ENCODE results near the gene EYA4. TPM values are rescaled to one million over a fixed set of nuclear protein-coding genes. Genes with fewer than 3 reads are reported as not detected.
"Not testable (repeated sequence)": the region's sequence is repeated elsewhere in the genome, so short reads cannot be mapped to it uniquely, and the experiment has no call there.

EYA4 gene
- total RNA-seq, 1 donor from 2014 or later, result 5.3 TPM

GRCh38 chr6:133541040-133541439 is 299.9 kb downstream of the EYA4 start:
- no peak for ATAC-seq
- intact Hi-C loops (cut with DNase I), result no loop called here
- DNase-seq (ENCODE audit: low spot score), result no peak

GRCh38 chr6:133542056-133542821 is 301.1 kb downstream of the EYA4 start:
- ATAC-seq, result no peak
- intact Hi-C loops (cut with DNase I), result no loop called here

DNA sequence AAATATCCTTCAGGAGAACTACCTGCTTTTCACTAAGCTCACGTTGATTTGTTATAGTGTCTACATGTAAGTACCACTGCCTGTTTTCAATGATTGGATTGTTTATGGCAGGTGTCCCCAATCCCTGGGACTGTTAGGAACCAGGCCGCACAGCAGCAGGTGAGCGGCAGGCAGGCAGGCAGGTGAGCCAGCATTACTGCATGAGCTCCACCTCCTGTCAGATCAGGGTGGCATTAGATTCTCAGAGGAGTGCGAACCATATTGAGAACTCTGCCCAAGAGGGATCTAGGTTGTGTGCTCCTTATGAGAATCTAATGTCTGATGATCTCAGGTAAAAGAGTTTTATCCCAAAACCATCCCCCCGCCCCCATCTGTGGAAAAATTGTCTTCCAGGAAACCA is 303.3 kb downstream of the EYA4 start:
- no peak for DNase-seq (ENCODE audit: low spot score)
- intact Hi-C loops (cut with DNase I), result no loop called here
- ATAC-seq, result no peak

More at GRCh38 chr6:133542056-133542821, 301.1 kb downstream of the EYA4 start:
- DNase-seq (ENCODE audit: low spot score), result no peak

- intact Hi-C loops (cut with DNase I), result no loop called here
- no peak for ATAC-seq
Measured at GRCh38 chr6:133546098-133546497, 304.9 kb downstream of the EYA4 start.

DNA sequence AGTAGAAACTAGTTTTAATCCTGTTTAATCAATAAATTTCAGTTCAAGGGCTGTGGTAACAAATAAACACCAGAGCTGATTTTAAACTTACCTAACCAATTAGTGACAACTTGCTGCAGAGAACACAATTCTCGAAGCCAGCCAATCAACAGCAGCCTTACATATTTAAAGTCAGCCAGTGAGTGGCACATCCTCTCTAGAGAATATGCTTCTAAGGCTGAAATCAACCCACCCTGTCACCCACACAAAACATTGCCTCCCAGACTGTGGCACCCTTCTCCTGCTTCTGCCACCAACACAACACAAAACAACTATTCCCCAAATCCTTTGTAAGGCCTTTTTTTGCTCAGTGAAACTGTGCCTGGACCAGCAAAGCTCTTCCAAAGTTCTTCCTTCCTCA is 306.0 kb downstream of the EYA4 start:
- DNase-seq (ENCODE audit: low spot score), result no peak
- no peak for ATAC-seq
- intact Hi-C loops (cut with DNase I), result no loop called here

More at GRCh38 chr6:133546098-133546497, 304.9 kb downstream of the EYA4 start:
- DNase-seq (ENCODE audit: low spot score), result no peak

DNA sequence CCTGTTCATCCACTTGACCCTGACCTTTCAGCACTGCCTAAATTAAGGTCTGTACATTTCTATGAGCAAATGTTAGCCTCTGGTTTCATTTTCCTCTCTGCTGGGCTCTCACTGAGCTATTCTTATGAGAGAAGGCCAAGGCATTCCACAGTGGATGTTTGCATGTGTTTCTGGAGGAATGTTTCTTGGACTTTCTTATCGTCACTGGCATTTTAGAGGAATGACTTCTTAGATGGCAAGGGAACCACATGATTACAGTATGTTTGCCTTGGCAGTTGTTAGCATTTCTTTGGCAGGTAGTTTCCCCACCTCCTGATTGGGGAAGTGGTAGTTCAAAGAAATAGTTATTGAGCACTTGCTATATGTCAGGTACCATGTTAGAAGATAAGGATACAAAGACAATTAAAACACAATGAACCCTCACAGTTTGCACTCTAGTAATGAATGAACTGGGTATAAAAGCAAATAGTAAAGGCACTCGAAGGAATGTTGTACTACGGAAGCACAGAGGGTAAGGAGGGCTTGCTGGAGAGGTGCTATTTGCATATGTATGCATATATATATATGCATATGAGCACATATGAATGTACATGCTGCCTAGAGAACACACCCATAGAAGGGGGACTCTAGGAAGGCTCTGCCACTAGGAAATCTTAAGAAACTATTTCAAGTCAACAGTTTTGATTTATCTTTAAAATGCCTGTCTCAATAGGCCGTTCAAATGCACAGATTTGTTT is 307.4 kb downstream of the EYA4 start:
- intact Hi-C loops (cut with DNase I), result no loop called here
- ATAC-seq (no peak), DNase-seq (ENCODE audit: low spot score) (no peak)

DNA sequence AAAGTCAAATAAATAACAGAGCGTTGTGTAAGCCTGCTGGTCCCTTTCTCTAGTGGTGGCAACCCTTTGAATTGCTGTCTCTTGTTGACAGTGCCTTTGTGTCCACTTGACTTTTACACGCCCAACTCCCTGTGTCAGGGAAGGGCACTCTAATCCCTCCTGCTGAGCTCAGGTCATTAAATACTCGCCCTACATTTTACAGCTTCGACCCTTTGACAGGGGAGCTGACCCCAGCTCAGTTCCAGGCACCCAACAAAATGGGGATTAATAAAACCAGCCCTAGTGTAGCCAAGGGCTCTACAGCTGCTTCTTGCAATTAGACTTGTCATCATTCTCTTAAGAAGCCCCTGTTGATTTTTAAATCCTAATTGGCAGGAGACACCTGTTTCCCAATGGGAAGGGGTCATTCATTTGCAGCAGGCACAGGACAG is 308.2 kb downstream of the EYA4 start:
- intact Hi-C loops (cut with DNase I), result no loop called here
- no peak for DNase-seq (ENCODE audit: low spot score)
- no peak for ATAC-seq

DNA sequence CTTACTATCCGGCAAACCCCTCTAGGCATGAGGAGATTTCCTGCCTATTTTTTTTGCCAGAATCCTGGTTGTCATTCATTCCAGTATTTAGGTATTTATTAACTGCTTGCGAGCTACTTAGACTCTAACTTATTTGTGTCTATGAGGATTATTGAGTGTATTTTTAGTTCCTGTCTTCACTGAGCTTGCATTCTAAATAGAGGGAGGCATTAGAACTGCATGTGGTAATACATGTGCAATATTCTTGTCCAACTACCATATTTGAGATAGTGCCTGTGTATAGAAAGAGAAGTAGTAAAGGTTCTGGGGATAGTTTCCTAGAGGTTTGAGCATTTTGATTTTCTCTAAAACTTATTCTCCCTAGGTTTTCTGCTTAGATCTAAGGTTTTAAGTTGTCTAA is 308.9 kb downstream of the EYA4 start:
- intact Hi-C loops (cut with DNase I), result no loop called here
- DNase-seq (ENCODE audit: low spot score) (no peak), ATAC-seq (no peak)

DNA sequence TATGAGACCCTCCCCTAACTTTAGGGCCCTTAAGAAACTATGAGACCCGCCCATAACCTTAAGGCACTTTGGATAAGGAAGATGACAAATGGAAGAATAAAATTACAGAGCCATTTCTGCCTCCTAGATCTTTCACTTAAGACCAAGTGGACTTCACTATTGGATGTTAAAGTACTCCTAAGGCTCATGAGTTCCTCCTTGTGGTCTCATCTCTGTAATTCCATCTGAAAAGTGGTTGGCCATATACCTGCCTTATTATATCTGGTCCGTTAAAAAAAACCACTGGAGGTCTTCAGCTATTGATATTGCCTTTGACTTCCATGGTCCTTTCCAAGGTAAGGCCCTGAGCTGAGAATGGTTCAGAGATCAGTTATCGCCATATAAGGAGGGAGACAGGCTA is 310.3 kb downstream of the EYA4 start:
- DNase-seq (ENCODE audit: low spot score) (no peak), ATAC-seq (no peak)
- intact Hi-C loops (cut with DNase I), result no loop called here

DNA sequence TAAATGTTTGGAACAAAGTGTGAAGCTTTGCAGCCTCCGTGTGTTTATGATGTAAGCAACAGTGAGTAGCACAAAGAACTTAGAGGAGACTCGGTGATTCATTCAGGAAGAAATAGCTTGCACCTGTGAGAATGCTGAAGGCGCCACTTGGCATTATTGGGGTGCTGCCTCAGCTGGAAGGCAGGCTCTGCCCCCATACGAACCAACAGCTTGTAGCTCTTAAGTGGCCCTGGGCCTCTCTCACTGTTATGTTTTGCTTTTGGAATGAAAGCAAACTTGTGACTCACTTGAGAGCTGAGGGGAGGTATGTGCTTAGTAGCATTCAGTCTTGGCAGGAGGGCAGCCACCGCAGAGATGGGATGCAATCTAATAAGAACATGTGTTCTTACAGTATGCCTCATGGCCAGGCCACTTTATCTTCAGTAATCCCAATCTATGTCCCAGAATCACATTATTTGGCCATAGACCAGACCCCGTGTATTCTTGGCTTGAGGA is 310.7 kb downstream of the EYA4 start:
- intact Hi-C loops (cut with DNase I), result no loop called here
- DNase-seq (ENCODE audit: low spot score) (no peak), ATAC-seq (peak; percentile 63)

- ATAC-seq (peak; percentile 62), DNase-seq (ENCODE audit: low spot score) (no peak)
- intact Hi-C loops (cut with DNase I), result no loop called here
Measured at GRCh38 chr6:133553652-133554051, 312.5 kb downstream of the EYA4 start.

- DNase-seq (ENCODE audit: low spot score); ATAC-seq; intact Hi-C loops (cut with DNase I): not testable (repeated sequence)
Measured at GRCh38 chr6:133554121-133554520, 313.0 kb downstream of the EYA4 start.

DNA sequence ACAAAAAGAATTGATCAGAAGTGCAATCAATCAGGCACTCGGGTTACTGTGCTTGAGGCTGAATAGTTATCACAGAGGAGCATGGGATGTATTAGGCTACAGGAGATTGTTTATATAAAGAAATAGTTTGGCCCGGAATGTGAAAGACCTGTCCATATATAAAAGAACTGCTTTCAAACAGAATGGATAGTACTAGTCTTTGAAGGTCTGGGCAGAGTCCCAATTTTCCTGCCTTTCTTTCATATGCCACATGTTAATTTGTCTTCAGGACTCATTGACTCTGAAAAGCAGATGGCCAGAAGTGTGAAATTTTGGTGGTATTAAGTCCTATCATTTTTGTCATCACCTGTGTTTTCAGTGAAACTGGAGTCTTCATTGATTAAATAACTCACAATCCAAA is 314.5 kb downstream of the EYA4 start:
- ATAC-seq, result no peak
- DNase-seq (ENCODE audit: low spot score), result no peak
- intact Hi-C loops (cut with DNase I), result no loop called here

DNA sequence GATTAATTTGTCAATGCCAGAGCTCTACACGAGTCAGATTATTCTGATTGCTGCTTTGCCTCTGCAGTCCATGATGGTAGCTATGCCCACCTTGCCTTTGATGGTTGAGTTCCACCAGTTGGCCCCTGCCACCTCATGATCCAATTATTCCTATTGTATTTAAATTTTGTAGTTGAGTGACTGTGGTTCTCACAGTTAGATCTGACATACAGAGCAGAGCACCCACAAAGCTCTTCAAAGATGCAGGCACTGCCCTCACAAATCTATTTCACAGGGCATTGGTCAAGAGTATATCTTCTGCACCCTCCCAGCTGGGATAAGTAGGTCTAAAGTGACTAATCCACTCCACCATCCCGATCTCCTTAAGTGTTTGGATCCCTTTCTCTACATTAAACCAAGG is 318.8 kb downstream of the EYA4 start:
- intact Hi-C loops (cut with DNase I), result loop anchor here (10.0 kb wide), 1 partner anchor 355 kb away; no protein-coding TSS in a partner anchor
- ATAC-seq (no peak), DNase-seq (ENCODE audit: low spot score) (no peak)

- DNase-seq (ENCODE audit: low spot score) (no peak), ATAC-seq (no peak)
- intact Hi-C loops (cut with DNase I), result loop anchor here (10.0 kb wide), 1 partner anchor 347 kb away; no protein-coding TSS in a partner anchor
Measured at GRCh38 chr6:133567636-133568035, 326.5 kb downstream of the EYA4 start.

GRCh38 chr6:133568970-133569889 is 328.1 kb downstream of the EYA4 start:
- intact Hi-C loops (cut with DNase I), result loop anchor here (10.0 kb wide), 1 partner anchor 346 kb away; no protein-coding TSS in a partner anchor
- peak; percentile 86 for ATAC-seq
- peak; percentile 50 for DNase-seq (ENCODE audit: low spot score)

GRCh38 chr6:133571681-133572080 is 330.5 kb downstream of the EYA4 start:
- intact Hi-C loops (cut with DNase I), result no loop called here

DNA sequence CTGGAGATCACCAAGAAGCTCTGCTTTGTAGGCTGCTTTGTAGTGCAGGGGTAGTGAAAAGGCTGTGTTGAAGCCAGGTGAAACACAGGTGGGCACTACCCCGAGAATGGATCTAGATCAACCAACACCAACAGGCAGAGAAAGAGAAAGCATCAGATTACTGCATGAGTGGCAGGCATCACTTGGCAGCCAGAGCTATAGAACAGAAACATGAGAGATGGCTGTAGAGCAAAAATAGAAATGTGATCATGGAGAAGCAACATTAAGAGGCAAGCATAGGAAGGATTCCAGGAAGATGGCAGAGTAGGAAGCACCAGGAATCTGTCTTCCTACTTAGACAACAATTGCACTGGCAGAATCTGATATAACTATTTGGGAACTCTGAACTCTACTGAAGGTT is 336.7 kb downstream of the EYA4 start:
- intact Hi-C loops (cut with DNase I), result no loop called here
- ATAC-seq (no peak), DNase-seq (ENCODE audit: low spot score) (no peak)

More at GRCh38 chr6:133571681-133572080, 330.5 kb downstream of the EYA4 start:
- no peak for ATAC-seq
- no peak for DNase-seq (ENCODE audit: low spot score)

All from sciatic nerve (tissue), 2 donors.